A172 (cell line): Measurements from ENCODE around the gene KCNK7. TPM values are rescaled to one million over a fixed set of nuclear protein-coding genes. Genes with fewer than 3 reads are reported as not detected.

Experiments used
- DNase-seq: peaks from one replicate; pipeline ENCODE4 v3.0.0-alpha.2; 2015; ENCODE audit warnings: low spot score
- total RNA-seq: library from RNA; depleted of rRNA; stranded (reverse); fragments of >200 nt; shearing (Covaris generic); gene quantifications from 2 replicates; pipeline ENCODE4 v1.2.3, GENCODE V29; 2014

The KCNK7 gene
- total RNA-seq, 1 experiment from 2014 or later: not detected

GRCh38 chr11:65627202-65627601 lies 31.6 kb upstream of the KCNK7 start:
- no peak for DNase-seq

GRCh38 chr11:65625628-65626342 lies 30.2 kb upstream of the KCNK7 start:
- DNase-seq: no peak

GRCh38 chr11:65624931-65625627 lies 29.5 kb upstream of the KCNK7 start:
- no peak for DNase-seq

- no peak for DNase-seq
Observed at GRCh38 chr11:65623852-65624616, 28.4 kb upstream of the KCNK7 start.

- no peak for DNase-seq
Observed at GRCh38 chr11:65623177-65623576, 27.6 kb upstream of the KCNK7 start.

- DNase-seq: no peak
Observed at GRCh38 chr11:65622011-65622410, 26.4 kb upstream of the KCNK7 start.

GRCh38 chr11:65621460-65621859 lies 25.9 kb upstream of the KCNK7 start:
- DNase-seq: no peak

GRCh38 chr11:65620666-65621065 lies 25.1 kb upstream of the KCNK7 start:
- DNase-seq: no peak

- DNase-seq: no peak
Observed at GRCh38 chr11:65619281-65619928, 23.8 kb upstream of the KCNK7 start.

- DNase-seq: no peak
Observed at GRCh38 chr11:65618763-65619162, 23.2 kb upstream of the KCNK7 start.

GRCh38 chr11:65617990-65618751 lies 22.6 kb upstream of the KCNK7 start:
- no peak for DNase-seq

- DNase-seq: no peak
Observed at GRCh38 chr11:65617136-65617850, 21.7 kb upstream of the KCNK7 start.

- no peak for DNase-seq
Observed at GRCh38 chr11:65616575-65617001, 21.0 kb upstream of the KCNK7 start.

- no peak for DNase-seq
Observed at GRCh38 chr11:65615950-65616574, 20.5 kb upstream of the KCNK7 start.

GRCh38 chr11:65615229-65615949 lies 19.8 kb upstream of the KCNK7 start, which contains the start of gene PCNX3:
Gene PCNX3 (plus strand): TSS chr11:65615776. CDS start chr11:65616312, 536 bp downstream.
- DNase-seq: peak; percentile 100

GRCh38 chr11:65613091-65613928 lies 17.7 kb upstream of the KCNK7 start:
- DNase-seq: no peak

- no peak for DNase-seq
Observed at GRCh38 chr11:65612691-65613090, 17.1 kb upstream of the KCNK7 start.
